GM23248 (cell line): ENCODE data around the gene LRRC30.

Source experiments
- EZH2 ChIP-seq: fragments of 200-600 bp; sonication (generic); IDR thresholded peaks from 2 replicates; pipeline ENCODE4 v1.6.1; 2018; ENCODE audit warnings: antibody characterized with exemption, mild to moderate bottlenecking; ENCODE audit not compliant: insufficient read depth, poor library complexity, severe bottlenecking
- EZH2phosphoT487 ChIP-seq: fragments of 200-600 bp; sonication (generic); IDR thresholded peaks from 2 replicates; pipeline ENCODE4 v1.6.1; 2018; ENCODE audit warnings: antibody characterized with exemption, moderate library complexity, mild to moderate bottlenecking, low read depth; ENCODE audit not compliant: insufficient read depth

GRCh38 chr18:7267973-7268372 is 37.1 kb downstream of the LRRC30 start:
- TF ChIP-seq EZH2phosphoT487, result no peak
- no peak for TF ChIP-seq EZH2
